NCI-H1417 (cell line): Measurements from ENCODE around the gene SUGP2.

Source experiments
- DNase-seq, 3 experiments: peaks; one replicate each; lab custom pipeline; 2025; lab: John Stamatoyannopoulos, UW

Gene SUGP2

DNA sequence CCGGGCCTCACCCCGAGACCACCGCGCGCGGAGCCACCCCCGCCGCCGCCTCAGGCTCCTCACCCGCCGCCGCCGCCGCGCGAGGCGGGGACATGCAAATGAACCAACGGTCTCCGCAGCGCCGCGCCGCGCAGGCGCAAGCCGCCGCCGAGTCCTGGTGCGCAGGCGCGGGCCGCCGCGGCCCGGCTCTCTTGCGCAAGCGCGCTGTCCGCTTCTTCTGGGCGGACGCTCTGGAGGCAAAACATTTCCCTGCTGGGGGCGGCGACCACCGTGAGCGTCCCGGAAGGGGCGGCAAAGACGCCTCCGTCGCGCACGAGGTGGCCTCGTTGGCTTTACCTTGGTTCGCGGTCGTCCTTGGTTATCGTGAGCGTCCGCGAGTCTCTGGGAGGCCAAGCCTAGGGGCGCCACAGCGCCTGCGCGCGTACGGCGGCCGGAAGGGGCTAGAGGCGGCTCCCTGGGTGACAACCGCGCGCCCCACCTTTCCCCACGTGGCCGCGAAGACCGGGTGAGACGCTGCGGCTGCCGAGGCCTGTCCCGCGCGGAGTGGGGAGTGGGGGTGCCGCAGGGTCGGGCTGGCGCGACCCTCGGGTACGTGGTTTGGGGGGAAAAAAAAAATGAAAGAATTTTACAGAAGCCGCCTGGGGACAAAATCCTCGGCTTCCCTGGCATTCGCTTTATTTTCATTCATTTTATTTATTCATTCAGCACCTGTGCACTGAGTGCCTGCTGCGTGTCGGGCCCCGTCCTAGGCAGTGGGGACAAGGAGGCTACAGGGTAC lies at the start of gene SUGP2, which contains the start of gene ARMC6:
Gene SUGP2, minus strand, starts transcription at position 92 of the 778 bp plus-strand sequence. CDS start 2,446 bp downstream, outside the sequence.
Gene ARMC6, plus strand, starts transcription at position 178 of the 778 bp plus-strand sequence. CDS start 607 bp downstream, outside the sequence.
- DNase-seq = peak; percentile 76 to 94 (median 94)

DNA sequence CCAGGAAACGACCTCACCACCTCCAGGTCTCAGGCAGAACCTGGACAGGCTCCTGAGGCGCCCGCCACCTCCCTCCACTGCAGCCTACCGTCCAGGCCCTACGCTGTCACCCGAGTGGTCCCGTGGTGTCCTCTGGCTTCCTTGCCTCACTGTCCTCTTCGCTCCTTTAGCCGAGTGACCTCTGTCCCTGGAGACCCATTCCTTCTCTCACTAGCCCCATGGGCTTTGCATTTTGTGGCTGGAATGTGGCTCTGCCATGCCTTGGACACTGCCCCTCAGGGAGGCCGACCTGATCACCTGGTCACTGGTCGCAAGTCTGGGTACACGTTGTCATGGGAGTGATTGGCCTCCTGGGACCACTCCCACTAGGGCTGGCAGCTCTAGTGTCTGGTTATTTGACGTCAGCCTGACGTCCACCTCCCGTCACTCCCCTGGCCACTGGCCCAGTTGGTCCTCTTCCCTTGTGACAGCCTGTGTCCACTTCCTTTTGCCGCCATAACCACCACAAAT lies 48.4 kb upstream of the SUGP2 start:
- DNase-seq = no peak

DNA sequence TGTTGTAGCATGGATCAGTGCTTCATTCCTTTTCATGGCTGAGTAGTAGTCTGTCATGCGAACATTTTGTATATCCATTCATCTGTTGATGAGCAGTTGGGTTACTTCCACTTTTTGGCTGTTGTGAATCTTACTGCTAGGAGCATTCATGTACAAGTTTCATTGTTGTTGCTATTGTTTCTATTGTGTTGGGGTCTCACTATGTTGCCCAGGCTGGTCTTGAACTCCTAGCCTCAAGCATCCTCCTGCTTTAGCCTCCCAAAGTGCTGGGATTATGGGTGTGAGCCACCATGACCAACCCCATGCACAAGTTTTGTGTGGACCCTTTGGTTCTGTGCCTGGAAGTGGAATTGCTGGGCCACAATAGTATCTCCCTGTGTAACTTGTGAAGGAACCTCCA lies 46.3 kb upstream of the SUGP2 start:
- no peak for DNase-seq

DNA sequence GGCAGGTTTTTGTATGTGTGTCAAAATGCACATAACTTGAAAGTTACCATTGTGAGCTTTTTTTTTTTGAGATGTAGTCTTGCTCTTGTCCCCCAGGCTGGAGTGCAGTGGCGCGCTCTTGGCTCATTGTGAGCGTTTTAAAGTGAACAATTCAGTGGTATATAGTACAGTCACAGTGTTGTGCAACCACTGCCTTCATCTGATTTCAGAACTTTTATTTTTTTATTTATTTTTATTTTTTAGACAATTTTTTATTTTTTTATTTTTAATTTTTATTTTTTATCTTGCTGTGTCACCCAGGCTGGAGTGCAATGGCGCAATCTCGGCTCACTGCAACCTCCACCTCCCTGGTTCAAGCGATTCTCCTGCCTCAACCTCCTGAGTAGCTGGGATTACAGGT lies 45.5 kb upstream of the SUGP2 start:
- DNase-seq = no peak

DNA sequence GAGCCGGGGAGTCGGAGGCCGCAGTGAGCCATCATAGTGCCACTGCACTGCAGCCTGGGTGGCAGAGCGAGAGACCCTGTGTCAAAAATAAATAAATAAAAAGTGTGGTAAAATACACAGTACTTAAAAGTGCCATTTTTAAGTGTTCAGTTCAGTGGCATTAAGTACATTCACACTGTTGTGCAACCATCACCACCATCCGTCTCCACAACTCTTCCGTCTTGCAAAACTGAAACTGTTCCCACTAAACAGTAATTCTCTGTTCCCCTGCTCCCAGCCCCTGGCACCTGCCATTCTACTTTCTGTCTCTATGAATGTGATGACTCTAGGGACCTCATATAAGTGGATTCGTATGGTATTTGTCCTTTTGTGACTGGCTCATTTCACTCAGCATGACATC lies 43.8 kb upstream of the SUGP2 start:
- peak; percentile 50 to 88 (median 67) for DNase-seq

DNA sequence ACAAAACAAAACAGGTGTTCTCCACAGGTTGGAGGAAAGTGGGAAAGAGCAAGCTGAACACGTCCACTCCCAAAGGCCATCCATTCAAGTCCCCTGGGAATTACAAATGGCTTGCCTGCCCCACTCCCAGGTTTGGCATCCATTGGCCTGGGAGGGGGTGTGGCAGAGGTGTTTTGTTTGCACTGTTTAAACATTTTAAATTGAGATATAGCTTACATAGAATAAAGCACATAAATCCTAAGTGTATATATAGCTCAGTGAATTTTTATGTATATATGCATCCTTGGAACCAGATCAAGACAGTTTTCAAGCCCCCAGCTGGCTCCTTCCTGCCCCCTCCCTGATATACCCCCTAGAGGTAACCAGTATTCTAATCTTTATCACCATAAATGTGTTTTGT lies 43.2 kb upstream of the SUGP2 start:
- DNase-seq = peak in 1 of 3 experiments; percentile 10

DNA sequence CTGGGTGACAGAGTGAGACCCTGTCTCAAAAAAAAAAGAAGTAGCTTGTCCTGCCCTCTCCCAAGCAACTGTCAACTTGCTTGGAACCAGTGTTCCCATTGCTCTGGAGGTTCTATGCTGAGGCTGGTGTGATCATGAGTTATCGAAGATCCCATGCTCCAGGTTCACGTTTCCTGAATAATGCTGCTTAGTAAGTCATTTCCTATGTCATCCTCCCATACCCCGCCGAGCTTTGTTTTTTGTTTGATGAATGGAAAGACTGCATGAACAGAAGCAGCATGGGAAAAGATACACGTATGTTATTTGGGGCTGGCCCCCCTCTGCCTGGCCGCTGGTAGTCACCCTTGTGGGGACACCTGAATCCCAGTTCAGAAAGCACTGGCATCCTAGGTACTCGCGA lies 41.8 kb upstream of the SUGP2 start:
- DNase-seq = no peak

DNA sequence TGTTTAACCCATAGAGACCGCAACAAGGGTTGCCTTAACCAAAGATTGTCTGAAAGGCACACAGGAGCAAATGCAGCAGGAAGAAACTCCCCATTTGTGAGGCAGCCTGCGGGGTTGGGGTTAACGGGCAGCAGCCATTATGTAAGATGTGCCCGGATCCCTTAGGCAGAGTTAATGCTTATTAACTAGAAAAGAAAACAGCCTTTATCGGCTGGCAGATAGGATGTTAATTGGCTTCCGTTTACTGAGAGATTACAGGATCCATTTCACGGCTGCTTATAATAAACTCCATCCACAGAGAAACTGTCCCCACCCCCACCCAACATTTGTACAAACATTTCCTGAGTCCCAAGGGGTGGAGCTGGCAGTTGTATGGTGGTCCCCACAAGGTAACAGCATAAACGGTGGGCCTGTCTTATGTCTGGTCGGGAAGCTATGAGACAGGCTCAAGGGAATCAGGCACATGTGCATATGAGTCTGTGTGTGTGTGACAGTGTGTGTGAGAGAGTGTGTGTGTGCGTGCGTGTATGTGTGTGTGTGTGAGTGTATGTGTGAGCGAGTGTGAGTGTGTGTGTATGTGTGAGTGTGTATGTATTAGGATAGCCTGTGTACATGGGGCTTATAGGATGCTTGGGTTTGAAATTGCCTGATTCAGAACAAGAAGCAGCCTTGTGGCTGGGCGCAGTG lies 41.0 kb upstream of the SUGP2 start:
- peak in 2 of 3 experiments; percentile 18 to 62 for DNase-seq

DNA sequence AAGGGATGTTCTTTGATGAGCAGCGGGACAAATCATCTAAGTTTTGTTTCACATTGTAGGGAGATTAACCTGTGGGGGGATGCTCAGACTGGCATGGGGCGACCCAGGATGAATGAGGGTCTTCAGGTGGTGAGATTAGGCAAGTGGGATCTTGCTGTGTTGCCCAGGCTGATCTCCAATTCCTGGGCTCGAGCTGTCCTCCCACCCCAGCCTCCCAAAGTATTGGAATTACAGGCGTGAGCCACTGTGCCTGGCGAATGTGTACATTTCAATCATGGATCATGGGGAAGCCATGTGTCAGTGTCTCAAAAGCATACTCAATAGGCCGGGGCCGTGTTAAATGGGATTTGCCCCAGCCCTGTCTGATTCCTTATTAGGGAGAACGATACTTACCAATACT lies 38.6 kb upstream of the SUGP2 start:
- no peak for DNase-seq

DNA sequence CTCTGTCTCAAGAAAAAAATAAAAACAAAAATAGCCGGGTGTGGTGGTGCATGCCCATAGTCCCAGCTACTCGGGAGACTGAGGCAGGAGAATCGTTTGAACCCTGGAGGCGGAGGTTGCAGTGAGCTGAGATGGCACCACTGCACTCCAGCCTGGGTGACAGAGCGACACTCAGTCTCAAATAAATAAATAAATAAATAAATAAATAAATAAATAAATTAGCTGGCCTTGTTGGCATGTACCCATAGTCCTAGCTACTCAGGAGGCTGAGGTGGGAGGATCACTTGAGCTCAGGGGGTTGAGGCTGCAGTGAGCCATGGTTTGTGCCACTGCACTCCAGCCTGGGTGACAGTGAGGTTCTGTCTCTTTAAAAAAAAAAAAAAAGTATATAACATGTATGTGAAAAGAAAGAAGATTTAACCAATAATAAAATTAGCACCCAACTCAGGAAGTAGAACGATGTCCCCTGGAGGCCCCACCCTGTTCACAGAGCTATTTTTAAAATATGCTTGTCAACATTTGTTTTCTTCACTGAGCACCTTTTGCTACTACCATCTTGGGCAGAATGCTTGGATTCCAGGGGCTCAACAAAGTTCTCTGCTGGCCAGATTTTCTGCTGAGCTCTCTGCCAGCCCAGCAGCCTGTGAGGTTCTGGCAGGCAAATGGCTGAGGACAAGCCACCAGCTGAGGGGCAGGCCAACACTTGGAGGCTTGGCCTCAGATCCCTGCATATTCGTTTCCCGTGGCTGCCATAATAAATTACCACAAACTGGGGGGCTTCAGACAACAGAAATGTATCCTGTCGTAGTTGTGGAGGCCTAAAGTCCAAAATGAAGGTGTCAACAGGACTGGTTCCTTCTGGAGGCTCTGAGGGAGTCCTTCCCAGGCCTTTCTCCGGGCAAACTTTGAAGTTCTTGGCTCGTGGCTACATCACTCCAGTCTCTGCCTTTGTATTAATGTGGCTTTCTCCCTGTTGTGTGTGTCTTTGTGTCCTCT lies 35.6 kb upstream of the SUGP2 start:
- no peak for DNase-seq

DNA sequence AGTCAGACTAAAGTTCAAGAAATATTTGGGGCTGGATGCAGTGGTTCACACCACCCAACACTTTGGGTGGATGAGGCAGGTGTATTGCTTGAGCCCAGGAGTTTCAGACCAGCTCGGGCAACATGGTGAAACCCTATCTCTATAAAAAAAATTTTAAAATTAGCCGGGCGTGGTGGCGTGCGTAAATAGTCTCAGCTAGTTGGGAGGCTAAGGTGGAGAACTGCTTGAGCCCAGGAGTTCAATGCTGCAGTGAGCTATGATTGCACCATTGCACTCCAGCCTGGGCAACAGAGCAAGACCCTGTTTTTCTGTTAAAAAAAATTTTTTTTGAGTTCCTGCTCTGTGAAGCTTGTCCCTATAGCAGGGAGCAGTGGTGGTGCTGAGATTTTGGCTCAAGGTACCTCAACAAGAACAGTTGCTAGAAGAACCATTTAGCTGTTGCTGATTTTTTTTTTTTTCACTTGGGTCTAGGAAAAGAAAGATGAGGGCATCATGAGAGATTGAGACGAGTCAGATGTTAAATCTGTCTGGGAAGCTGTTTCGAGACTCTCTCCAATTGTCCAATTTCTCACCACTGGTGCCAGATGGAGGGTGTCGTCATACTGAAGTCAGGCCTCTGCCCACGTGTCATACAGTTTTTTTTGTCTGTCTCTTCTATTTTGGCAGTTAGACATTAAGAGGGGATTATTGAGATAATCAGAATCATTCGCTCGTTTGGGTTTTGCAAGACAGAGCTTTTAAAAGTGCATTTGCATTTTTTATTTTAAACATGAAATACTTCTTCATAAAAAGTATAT lies 34.2 kb upstream of the SUGP2 start:
- DNase-seq = no peak

DNA sequence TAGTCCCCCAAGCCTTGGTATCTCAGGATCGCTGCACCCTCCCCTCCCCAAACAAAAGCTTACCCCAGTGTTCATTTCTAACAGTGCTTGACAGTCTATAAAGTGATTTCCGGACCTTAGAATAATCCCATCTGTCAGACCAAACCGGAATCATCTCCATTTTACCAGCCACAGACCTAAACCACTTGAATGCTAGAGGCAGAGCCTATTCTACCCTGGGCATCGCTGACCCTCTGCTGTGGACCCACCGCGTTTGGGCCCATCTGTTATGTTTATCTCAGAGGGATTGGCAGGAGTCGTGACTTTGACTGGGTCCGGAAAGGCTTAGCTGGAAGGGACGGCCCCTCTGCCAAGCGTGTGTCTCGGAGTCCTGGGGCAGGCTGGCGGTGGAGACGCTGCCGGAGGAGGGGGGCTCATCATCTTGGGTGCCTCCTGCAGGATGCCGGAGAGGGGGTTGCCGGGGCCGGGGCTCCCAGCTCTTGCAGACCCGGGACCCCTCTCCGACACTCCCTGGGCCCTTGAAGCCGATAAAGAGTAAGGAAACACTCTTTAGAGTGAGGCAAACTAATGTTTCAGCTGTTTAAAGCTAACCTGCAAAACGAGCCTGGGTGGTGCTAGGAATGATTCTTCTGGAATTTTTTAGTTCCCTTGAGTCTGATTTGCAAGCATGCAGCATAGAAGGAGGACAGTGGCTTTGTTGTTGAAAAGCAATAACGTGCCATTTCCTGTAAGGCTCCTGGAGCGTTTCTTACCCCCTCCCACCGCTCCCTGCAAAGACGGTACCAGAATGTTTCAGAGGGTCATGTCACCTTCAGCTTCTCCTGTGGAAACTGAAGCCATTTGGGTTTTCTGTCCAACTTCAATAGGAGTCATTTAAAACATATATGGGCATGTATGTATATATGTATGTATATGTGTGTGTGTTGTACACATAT lies 31.8 kb upstream of the SUGP2 start:
- peak in 1 of 3 experiments; percentile 42 for DNase-seq

DNA sequence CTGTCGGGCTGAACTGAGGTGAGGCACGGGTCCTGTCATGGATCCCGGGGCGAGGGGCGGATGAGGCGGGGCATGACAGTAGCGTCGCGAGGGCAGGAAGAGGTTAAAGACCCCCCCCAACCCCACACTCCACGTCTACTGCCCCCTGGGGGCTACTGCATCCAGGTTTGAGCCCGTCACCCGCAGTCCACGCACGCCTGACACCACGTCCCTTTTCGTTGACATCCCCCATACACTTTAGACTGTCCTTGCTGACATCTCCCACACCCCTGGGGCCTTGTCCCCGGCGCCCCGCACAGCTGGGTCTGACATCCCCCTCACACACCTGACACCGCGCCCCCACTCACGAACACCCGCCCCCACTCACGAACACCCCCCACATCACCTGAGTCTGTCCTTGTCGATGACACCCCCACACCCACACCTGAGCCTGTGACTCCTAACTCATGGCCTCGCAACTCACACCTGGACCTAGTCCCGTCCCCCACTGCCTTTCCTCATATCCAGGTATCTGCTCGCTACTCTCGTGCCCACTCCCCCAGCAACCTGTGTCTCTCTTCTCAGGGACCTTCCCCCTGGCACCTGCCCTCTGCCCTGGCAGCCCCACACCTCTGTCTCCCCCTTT lies 30.9 kb upstream of the SUGP2 start:
- DNase-seq = peak in 1 of 3 experiments; percentile 19

DNA sequence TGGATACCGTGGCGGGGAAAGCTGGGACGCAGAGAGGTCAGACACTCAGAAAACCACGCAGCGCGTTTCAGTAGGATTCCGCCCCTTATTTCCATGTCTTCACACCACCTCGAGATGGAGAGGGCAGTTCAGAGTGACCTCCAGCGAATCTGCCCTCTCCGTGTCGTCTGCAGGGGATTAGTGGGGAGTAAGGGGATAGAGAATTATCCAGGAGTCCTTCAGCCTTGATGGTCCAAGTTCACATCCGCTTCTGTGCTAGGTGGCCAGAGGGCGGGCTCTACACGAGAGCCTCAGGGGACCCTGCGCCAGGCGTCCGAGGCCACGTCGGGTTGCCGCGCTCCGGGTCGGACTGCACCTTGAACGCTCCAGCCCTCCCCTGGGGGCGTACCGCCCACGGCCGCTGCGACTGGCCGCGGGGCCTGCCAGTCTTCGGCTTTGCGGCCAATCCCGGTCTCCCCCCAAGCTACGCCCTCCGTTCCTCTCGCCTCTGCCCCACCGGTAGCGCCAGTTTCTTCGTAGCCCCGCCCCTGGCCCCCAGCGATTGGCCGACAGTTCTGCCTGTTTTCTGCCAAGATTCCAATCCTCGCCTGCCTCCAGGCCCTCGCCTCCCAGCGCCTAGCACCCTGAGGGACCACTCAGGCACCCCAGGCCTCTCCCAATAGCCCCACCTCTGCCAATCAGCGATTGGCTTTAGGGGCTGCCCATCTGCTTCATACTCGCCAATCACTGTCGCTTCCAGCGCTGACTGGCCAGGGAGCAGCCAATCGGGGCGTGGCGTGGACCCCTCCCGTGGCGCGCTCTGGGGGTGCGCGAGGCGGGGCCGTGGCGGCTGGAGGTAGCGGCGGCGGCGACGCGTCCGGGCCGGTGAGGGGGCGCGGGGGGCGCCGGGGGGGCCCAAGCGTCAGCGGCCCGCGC lies 30.1 kb upstream of the SUGP2 start, which contains the start of gene SLC25A42:
Gene SLC25A42, plus strand, starts transcription at position 812 of the 915 bp plus-strand sequence. CDS start 32,131 bp downstream, outside the sequence.
- peak; percentile 95 to 99 (median 99) for DNase-seq

DNA sequence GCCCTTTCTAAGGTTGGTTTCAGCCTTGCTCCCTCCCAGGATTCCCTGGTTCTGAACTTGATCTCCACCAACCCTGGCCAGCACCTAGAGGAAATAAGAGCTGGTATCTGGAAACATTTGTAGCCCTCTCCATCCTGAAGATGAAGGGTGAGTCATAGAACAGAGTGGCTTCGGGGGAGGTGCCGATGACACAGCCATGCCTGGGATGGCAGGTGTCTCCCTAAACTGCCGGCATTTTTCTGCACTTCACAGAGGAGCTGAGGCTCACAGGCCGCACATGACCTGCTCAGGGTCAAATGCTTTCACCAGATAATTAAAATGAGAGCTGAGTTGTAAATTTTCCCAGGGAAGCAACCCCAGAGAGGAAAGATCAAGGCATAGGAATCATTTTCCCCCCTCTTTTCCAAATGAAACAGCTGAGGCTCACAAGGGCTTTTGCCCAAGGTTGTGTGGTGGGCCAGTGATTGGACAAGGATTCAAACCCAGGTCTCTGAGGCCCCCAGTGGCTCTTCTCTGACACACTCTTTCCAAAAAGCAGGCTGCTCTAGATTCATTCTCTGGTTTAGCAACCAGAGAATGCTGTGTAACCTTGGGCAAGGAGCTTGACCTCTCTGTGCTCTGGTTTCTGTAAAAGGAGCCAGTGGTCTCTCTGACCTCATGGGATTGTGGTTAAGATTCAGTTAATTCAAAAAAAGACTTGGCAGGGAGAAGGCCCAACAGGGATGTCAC lies 29.3 kb upstream of the SUGP2 start:
- no peak for DNase-seq

DNA sequence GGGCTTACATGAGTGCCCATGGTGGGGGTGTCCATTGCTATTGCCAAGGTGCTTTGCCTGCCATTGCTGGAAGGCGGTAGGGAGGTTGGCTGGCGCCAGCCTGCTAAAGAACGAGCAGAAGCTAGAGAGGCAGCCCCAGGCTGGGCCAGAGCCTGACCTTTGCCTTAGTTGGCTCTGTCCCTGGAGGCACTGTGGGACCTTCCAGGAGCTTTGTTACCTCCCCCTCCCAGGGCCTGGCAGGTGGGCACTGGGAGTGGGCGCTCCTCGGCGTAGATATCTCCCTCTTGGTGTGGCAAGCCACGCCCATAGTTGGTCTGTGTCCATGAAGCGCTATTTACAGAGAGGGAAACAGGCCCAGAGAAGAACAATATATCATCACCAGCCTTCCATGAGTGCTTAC lies 28.2 kb upstream of the SUGP2 start:
- DNase-seq = peak in 1 of 3 experiments; percentile 6
